Caco-2 (cell line): ENCODE results near the gene RASSF7. TPM values are rescaled to one million over a fixed set of nuclear protein-coding genes. Genes with fewer than 3 reads are reported as not detected.

ENCODE experiments used
- BruUV-seq: library from RNA; stranded (reverse); fragments of 400-500 nt; replicated peaks from 2 replicates; lab custom pipeline; 2021; lab: Mats Ljungman, UMichigan
- CTCF ChIA-PET: fragments of 300-600 bp; sonication (Branson Sonifier 250); formaldehyde crosslinking; loops from one replicate; lab custom pipeline; 2022; ENCODE audit warnings: antibody characterized with exemption; lab: Charles Lee
- POLR2A ChIA-PET: fragments of 300-600 bp; sonication (Branson Sonifier 250); formaldehyde crosslinking; loops from one replicate; lab custom pipeline; 2022; ENCODE audit warnings: antibody characterized with exemption; lab: Charles Lee
- DNase-seq, 2 experiments: peaks; one replicate each; pipeline versions ENCODE4 v3.0.0 to v3.0.0-alpha.2; 2020 to 2022
- H3K27me3 ChIP-seq: replicated peaks from 2 replicates; pipeline ENCODE4 v1.6.0; 2011; ENCODE audit warnings: low read length; ENCODE audit not compliant: control insufficient read depth, insufficient read depth
- H3K36me3 ChIP-seq: 2 replicates; pipeline ENCODE4 v1.5.1; 2011; ENCODE audit warnings: low read length; ENCODE audit not compliant: control insufficient read depth, insufficient read depth
- H3K4me1 ChIP-seq: fragments of 250-450 bp; sonication (Bioruptor Pico); 2 replicates; pipeline ENCODE4 v1.5.1; 2020; ENCODE audit warnings: mild to moderate bottlenecking
- H3K4me3 ChIP-seq: 2 replicates; pipeline ENCODE4 v1.5.1; 2011; ENCODE audit warnings: low read depth, mild to moderate bottlenecking, control low read depth, low read length
- H3K9me3 ChIP-seq: fragments of 250-450 bp; sonication (Bioruptor Pico); 2 replicates; pipeline ENCODE4 v1.5.1; 2020; ENCODE audit warnings: mild to moderate bottlenecking, moderate library complexity
- H3K27ac Mint-ChIP-seq: one replicate; pipeline ENCODE4 v1.8.0; 2022; ENCODE audit warnings: mixed read lengths; ENCODE audit not compliant: unreplicated experiment
- H3K27me3 Mint-ChIP-seq: one replicate; pipeline ENCODE4 v1.8.0; 2022; ENCODE audit warnings: mixed read lengths; ENCODE audit not compliant: insufficient read depth, unreplicated experiment
- H3K36me3 Mint-ChIP-seq: one replicate; pipeline ENCODE4 v1.8.0; 2022; ENCODE audit warnings: mild to moderate bottlenecking, mixed read lengths; ENCODE audit not compliant: insufficient read depth, unreplicated experiment
- H3K4me1 Mint-ChIP-seq: one replicate; pipeline ENCODE4 v1.8.0; 2022; ENCODE audit warnings: low read depth, mixed read lengths; ENCODE audit not compliant: unreplicated experiment
- H3K4me3 Mint-ChIP-seq: one replicate; pipeline ENCODE4 v1.8.0; 2022; ENCODE audit warnings: mild to moderate bottlenecking, moderate library complexity, mixed read lengths; ENCODE audit not compliant: unreplicated experiment
- H3K9me3 Mint-ChIP-seq: one replicate; pipeline ENCODE4 v1.8.0; 2022; ENCODE audit warnings: mixed read lengths; ENCODE audit not compliant: unreplicated experiment
- intact Hi-C: fragments of 100-400 bp; cut with micrococcal nuclease; formaldehyde crosslinking; loops from one replicate; pipeline ENCODE4 v1.10.0; 2022; ENCODE audit not compliant: unreplicated experiment
- total RNA-seq: library from RNA; stranded (reverse); gene quantifications from 2 replicates; pipeline ENCODE4 v1.2.3, GENCODE V29; 2022
- TF ChIP-seq, protein P1 (sequence below), 2 experiments: fragments of 200-600 bp in 1 of 2; IDR thresholded peaks; 1 replicate in 1 of 2; 2 replicates in 1 of 2; pipeline versions ENCODE4 v1.5.1 to v1.8.0; 2011 to 2022; ENCODE audit warnings: antibody characterized with exemption in 1 of 2, control low read depth in 1 of 2, inconsistent platforms in 1 of 2, low read depth in 1 of 2, low read length in 1 of 2, mild to moderate bottlenecking in 1 of 2, moderate library complexity in 1 of 2; ENCODE audit not compliant: insufficient read depth in 1 of 2, severe bottlenecking in 1 of 2, unreplicated experiment in 1 of 2

RASSF7 gene
- total RNA-seq, 1 experiment from 2014 or later: 65.5 TPM

DNA sequence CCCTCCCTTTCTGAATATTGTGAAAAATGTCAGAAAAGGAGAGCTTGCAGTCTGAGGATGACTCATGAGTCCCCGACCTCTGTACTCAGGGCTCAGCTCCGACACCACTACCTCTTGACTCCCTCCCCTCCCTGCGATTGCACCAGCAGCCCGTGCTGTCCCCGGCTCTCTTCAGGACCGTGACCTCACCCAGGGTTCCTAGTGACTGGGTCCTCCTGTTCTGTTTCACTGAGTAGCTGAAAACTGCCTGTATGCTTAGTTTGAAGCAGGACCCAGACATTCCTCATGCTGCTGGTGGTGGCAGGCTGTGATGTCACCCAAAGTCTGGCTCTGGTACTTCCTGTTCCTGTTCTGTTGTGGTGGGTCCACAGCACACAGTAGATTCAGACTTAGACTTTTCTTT is 27.2 kb downstream of the RASSF7 start:
- ChIA-PET POLR2A (interaction anchor here (0.6 to 1.2 kb wide), 5 partner anchors 12 to 231 kb away, joined by 3 to 17 read pairs (median 9); partner anchors contain the start of genes PHRF1 and TMEM80), CTCF (interaction anchor here (0.6 to 1.1 kb wide), 4 partner anchors 12 to 429 kb away, joined by 3 to 5 read pairs (median 4); partner anchors contain the start of gene PHRF1)
- BruUV-seq: TSS peak; percentile 5
- Mint-ChIP-seq H3K4me1 (peaks cover 29% of the 10 kb centered on the region), H3K27me3 (no peaks in the 10 kb centered on the region), H3K36me3 (peaks cover 88% of the 10 kb centered on the region), H3K9me3 (no peaks in the 10 kb centered on the region), H3K27ac (peak overlapping the region; percentile 82), H3K4me3 (peak overlapping the region; percentile 5)
- Histone ChIP-seq H3K9me3 (no peaks in the 10 kb centered on the region), H3K4me1 (peaks cover 25% of the 10 kb centered on the region), H3K4me3 (no peak overlapping the region), H3K27me3 (no peaks in the 10 kb centered on the region), H3K36me3 (peaks cover 3% of the 10 kb centered on the region)
- DNase-seq: peak; percentile 91 to 93
- TF ChIP-seq, protein P1, sequence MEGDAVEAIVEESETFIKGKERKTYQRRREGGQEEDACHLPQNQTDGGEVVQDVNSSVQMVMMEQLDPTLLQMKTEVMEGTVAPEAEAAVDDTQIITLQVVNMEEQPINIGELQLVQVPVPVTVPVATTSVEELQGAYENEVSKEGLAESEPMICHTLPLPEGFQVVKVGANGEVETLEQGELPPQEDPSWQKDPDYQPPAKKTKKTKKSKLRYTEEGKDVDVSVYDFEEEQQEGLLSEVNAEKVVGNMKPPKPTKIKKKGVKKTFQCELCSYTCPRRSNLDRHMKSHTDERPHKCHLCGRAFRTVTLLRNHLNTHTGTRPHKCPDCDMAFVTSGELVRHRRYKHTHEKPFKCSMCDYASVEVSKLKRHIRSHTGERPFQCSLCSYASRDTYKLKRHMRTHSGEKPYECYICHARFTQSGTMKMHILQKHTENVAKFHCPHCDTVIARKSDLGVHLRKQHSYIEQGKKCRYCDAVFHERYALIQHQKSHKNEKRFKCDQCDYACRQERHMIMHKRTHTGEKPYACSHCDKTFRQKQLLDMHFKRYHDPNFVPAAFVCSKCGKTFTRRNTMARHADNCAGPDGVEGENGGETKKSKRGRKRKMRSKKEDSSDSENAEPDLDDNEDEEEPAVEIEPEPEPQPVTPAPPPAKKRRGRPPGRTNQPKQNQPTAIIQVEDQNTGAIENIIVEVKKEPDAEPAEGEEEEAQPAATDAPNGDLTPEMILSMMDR (IDR thresholded peaks at IDR 0.05; ENCODE audit: insufficient read depth in 1 of 2, low read depth in 1 of 2, low read length in 1 of 2, severe bottlenecking in 1 of 2, unreplicated experiment in 1 of 2): no peak
- intact Hi-C loops: loop anchor here (2.0 kb wide), 1 partner anchor 27 kb away; the partner anchor contains the start of genes LMNTD2 and RASSF7

DNA sequence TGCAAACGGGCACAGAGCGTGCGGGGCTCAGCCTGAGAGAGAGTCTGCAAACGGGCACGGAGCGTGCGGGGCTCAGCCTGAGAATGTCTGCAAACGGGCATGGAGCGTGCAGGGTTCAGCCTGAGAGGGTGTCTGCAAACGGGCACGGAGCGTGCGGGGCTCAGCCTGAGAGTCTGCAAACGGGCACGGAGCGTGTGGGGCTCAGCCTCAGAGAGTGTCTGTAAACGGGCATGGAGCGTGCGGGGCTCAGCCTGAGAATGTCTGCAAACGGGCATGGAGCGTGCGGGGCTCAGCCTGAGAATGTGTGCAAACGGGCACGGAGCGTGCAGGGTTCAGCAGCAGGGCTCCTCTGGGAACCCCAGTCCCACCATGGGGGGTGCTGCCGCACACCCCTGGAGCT is 29.0 kb downstream of the RASSF7 start:
- no peak overlapping the region for H3K4me3 ChIP-seq
- ChIA-PET CTCF (no interaction called here), POLR2A (no interaction called here)
- DNase-seq: no peak
- no peaks in the 10 kb centered on the region for H3K9me3 ChIP-seq
- peaks cover 25% of the 10 kb centered on the region for H3K4me1 ChIP-seq
- BruUV-seq: no TSS peak
- Mint-ChIP-seq H3K4me1 (peaks cover 29% of the 10 kb centered on the region), H3K36me3 (peaks cover 90% of the 10 kb centered on the region), H3K27me3 (no peaks in the 10 kb centered on the region), H3K27ac (peak overlapping the region; percentile 82), H3K9me3 (no peaks in the 10 kb centered on the region), H3K4me3 (no peak overlapping the region)
- TF ChIP-seq, protein P1 (IDR thresholded peaks at IDR 0.05; ENCODE audit: insufficient read depth in 1 of 2, low read depth in 1 of 2, low read length in 1 of 2, severe bottlenecking in 1 of 2, unreplicated experiment in 1 of 2): no peak
- intact Hi-C loops: loop anchor here (2.0 kb wide), 1 partner anchor 29 kb away; the partner anchor contains the start of genes LMNTD2 and RASSF7
- H3K36me3 ChIP-seq: peaks cover 6% of the 10 kb centered on the region
- no peaks in the 10 kb centered on the region for H3K27me3 ChIP-seq

DNA sequence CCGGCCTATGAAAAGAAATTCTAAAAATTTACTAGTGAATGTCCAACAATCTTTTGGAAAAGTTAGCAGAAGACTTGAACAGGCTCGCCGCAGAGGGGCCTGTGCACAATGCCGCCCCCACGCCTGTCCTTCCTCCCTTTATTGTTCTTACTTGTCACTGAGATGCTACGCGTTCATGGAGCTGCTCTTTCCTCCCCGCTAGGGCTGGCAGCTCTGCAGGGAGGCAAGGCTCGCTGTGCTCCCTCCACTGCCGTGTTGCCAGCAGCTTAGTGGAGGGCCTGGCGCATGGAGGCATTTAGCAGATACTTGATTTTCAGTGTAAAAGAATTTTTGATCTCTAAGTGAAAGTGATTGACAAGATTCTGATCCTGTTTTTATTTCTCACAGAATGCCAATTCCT is 30.2 kb downstream of the RASSF7 start:
- intact Hi-C loops: no loop called here
- Histone ChIP-seq H3K4me3 (no peak overlapping the region), H3K27me3 (no peaks in the 10 kb centered on the region), H3K4me1 (peaks cover 24% of the 10 kb centered on the region), H3K9me3 (no peaks in the 10 kb centered on the region), H3K36me3 (peaks cover 6% of the 10 kb centered on the region)
- TF ChIP-seq, protein P1 (IDR thresholded peaks at IDR 0.05; ENCODE audit: insufficient read depth in 1 of 2, low read depth in 1 of 2, low read length in 1 of 2, severe bottlenecking in 1 of 2, unreplicated experiment in 1 of 2): no peak
- CTCF ChIA-PET: interaction anchor here (0.5 kb wide), 1 partner anchor 188 kb away, joined by 3 read pairs; no protein-coding TSS in a partner anchor
- Mint-ChIP-seq H3K4me3 (no peak overlapping the region), H3K36me3 (peaks cover 96% of the 10 kb centered on the region), H3K4me1 (peaks cover 28% of the 10 kb centered on the region), H3K9me3 (no peaks in the 10 kb centered on the region), H3K27me3 (no peaks in the 10 kb centered on the region), H3K27ac (no peak overlapping the region)
- POLR2A ChIA-PET: interaction anchor here (0.5 kb wide), 1 partner anchor 18 kb away, joined by 3 read pairs; no protein-coding TSS in a partner anchor
- BruUV-seq: no TSS peak
- DNase-seq: no peak
